Airway epithelial cell (primary cell): ENCODE measurements around the gene APOLD1. TPM values are rescaled to one million over a fixed set of nuclear protein-coding genes. Genes with fewer than 3 reads are reported as not detected.

Experiments used
- total RNA-seq: library from RNA; depleted of rRNA; stranded (reverse); fragments of >200 nt; gene quantifications from 2 replicates; pipeline ENCODE4 v1.2.3, GENCODE V29; 2015

APOLD1 gene
- 1.7 and 2.0 TPM in 2 replicates for total RNA-seq

GRCh38 chr12:12784911-12785814 is at the start of gene APOLD1:
TSS of gene APOLD1 (plus strand) at chr12:12785659. CDS start at chr12:12785692, 33 bp downstream.

GRCh38 chr12:12813120-12814101 is 28.0 kb downstream of the APOLD1 start, which contains the start of gene DDX47:
TSS of gene DDX47 (plus strand) at chr12:12813346. CDS start at chr12:12813368, 22 bp downstream.

Other genes starting within 250 kb of the APOLD1 start
- 10.1 and 10.5 TPM in 2 replicates for gene DUSP16, start 222.8 kb upstream of the APOLD1 start, total RNA-seq
- 10.4 and 13.8 TPM in 2 replicates for gene CREBL2, start 173.8 kb upstream of the APOLD1 start, total RNA-seq
- 0.99 TPM in 1 of 2 replicates, not detected in the other for gene GPR19, start 89.5 kb upstream of the APOLD1 start, total RNA-seq
- 17.1 and 18.1 TPM in 2 replicates for gene CDKN1B, start 68.3 kb upstream of the APOLD1 start, total RNA-seq
- gene DDX47, start 27.7 kb downstream of the APOLD1 start, total RNA-seq = 50.8 and 62.1 TPM in 2 replicates
- gene GPRC5A, start 105.9 kb downstream of the APOLD1 start, total RNA-seq = 22.8 and 31.9 TPM in 2 replicates
- not detected in 2 replicates for gene GPRC5D, start 166.5 kb downstream of the APOLD1 start, total RNA-seq
- gene HEBP1, start 214.6 kb downstream of the APOLD1 start, total RNA-seq = 11.7 and 13.8 TPM in 2 replicates